HL-60 (cell line): ENCODE measurements around the gene RASSF1.

Source experiments
- POLR2AphosphoS5 ChIP-seq: IDR thresholded peaks from 2 replicates; pipeline ENCODE4 v1.6.1; 2012; ENCODE audit warnings: low read depth
- REST ChIP-seq: IDR thresholded peaks from 2 replicates; pipeline ENCODE4 v1.6.1; 2012; ENCODE audit warnings: low read depth; ENCODE audit not compliant: insufficient replicate concordance
- TF ChIP-seq, protein P1 (sequence below): IDR thresholded peaks from one replicate; pipeline ENCODE4 v1.5.1; 2011; ENCODE audit warnings: low read length, control low read depth, inconsistent platforms; ENCODE audit not compliant: insufficient read depth

DNA sequence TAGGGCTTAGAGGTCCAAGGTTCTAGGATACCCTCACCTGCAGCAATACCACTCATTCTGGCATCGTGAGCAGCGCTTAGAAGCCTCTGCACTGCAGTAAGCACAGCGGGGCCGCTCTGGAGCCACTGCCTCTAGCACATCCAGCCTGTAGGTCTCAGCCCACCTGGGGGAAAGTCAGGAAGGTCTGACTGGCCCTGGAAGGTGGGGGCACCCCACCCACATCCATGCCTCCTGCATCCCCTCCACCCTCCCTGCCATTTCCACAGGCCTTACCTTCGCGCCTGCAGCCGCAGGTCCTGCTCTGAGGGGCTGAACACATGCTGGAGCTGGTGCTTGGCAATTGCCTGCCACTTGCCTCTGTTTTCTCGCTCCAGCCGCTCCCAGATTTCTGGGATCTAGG lies 901 bp upstream of the RASSF1 start:
- TF ChIP-seq, protein P1, sequence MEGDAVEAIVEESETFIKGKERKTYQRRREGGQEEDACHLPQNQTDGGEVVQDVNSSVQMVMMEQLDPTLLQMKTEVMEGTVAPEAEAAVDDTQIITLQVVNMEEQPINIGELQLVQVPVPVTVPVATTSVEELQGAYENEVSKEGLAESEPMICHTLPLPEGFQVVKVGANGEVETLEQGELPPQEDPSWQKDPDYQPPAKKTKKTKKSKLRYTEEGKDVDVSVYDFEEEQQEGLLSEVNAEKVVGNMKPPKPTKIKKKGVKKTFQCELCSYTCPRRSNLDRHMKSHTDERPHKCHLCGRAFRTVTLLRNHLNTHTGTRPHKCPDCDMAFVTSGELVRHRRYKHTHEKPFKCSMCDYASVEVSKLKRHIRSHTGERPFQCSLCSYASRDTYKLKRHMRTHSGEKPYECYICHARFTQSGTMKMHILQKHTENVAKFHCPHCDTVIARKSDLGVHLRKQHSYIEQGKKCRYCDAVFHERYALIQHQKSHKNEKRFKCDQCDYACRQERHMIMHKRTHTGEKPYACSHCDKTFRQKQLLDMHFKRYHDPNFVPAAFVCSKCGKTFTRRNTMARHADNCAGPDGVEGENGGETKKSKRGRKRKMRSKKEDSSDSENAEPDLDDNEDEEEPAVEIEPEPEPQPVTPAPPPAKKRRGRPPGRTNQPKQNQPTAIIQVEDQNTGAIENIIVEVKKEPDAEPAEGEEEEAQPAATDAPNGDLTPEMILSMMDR, result no peak
- no peak for TF ChIP-seq POLR2AphosphoS5
- TF ChIP-seq REST, result no peak
